Retinal pigment epithelial cell (primary cell): ENCODE measurements around the gene NUCKS1.

Experiments
- DNase-seq: peaks from one replicate; pipeline ENCODE4 v3.0.0-alpha.2; 2010; ENCODE audit warnings: low read depth
- H3K4me3 ChIP-seq: 2 replicates; pipeline ENCODE4 v1.5.1; 2011; ENCODE audit warnings: mild to moderate bottlenecking, low read length, control low read depth, moderate library complexity
- TF ChIP-seq, protein P1 (sequence below): conservative IDR thresholded peaks from 2 replicates; pipeline ENCODE4 v1.5.1; 2011; ENCODE audit warnings: low read depth, low read length, control low read depth, inconsistent platforms

NUCKS1 gene

DNA sequence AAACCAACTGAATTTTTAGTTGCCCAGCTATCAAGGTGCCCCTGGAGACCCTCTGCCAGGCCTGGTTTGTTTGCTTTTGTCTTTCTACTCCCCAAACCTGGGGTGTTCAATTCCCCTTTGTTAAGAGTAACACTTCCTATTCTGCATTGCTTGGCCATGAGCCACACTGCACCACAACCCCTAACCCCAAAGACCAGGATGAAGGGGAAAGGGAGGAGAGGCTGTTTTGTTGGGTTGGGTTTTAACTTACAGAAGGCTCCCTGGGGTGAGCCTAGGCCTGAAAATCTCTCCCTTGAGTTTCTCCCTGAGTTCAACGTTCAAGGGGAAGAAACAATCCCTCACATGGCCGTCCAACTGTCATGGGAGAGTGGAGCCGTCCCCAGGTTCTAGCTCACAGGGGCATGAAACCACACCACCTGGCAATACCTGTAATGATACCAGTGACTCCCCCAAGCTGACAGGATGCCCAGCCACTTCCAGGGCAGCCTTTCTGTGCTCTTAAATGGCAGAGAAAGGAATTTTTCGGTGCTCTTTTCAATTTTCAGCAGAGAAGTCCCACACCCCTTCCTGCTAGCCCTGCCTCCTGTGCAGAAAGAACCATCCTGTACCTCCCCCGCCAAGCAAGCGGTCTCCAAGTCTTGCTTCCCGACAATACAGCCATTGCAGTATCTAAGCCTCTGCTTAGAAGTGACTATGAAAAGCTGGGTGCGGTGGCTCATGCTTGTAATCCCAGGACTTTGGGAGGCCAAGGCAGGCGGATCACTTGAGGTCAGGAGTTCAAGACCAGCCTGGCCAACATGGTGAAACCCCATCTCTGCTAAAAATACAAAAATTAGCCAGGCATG lies 84.6 kb downstream of the NUCKS1 start:
- no peak for DNase-seq
- H3K4me3 ChIP-seq, result no peak overlapping the region
- TF ChIP-seq, protein P1, sequence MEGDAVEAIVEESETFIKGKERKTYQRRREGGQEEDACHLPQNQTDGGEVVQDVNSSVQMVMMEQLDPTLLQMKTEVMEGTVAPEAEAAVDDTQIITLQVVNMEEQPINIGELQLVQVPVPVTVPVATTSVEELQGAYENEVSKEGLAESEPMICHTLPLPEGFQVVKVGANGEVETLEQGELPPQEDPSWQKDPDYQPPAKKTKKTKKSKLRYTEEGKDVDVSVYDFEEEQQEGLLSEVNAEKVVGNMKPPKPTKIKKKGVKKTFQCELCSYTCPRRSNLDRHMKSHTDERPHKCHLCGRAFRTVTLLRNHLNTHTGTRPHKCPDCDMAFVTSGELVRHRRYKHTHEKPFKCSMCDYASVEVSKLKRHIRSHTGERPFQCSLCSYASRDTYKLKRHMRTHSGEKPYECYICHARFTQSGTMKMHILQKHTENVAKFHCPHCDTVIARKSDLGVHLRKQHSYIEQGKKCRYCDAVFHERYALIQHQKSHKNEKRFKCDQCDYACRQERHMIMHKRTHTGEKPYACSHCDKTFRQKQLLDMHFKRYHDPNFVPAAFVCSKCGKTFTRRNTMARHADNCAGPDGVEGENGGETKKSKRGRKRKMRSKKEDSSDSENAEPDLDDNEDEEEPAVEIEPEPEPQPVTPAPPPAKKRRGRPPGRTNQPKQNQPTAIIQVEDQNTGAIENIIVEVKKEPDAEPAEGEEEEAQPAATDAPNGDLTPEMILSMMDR, result no peak

DNA sequence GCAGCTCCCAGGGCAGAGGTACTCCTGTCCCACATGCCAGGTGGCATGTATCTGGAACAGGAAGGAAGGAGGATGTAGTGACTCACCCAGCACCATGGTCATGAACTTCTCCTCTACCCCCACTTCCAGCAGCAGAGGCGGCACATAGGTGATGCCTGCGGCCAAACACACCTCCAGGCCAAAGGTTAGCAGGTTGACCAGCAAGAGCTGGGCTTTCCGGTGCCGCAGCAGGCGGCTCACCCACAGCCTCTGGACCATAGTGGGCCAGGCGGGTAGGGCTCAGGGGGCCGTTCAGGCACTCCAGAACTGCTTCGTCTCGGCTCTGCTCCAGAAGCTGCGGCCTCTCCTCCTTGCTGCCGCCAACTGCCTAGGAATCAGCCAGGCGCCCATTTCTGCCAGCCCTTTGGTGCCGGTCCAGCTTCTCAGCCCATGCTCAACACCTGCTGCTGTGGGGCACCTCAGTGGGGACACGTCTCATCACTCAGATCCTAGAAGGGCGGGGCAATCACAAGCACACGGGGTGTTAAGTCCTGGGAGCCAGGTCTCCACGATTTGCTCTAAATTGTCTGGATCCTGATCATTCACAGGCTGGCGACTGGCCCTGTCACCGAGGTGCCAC lies 85.5 kb downstream of the NUCKS1 start:
- TF ChIP-seq, protein P1, result no peak
- no peak for DNase-seq
- H3K4me3 ChIP-seq, result no peak overlapping the region

DNA sequence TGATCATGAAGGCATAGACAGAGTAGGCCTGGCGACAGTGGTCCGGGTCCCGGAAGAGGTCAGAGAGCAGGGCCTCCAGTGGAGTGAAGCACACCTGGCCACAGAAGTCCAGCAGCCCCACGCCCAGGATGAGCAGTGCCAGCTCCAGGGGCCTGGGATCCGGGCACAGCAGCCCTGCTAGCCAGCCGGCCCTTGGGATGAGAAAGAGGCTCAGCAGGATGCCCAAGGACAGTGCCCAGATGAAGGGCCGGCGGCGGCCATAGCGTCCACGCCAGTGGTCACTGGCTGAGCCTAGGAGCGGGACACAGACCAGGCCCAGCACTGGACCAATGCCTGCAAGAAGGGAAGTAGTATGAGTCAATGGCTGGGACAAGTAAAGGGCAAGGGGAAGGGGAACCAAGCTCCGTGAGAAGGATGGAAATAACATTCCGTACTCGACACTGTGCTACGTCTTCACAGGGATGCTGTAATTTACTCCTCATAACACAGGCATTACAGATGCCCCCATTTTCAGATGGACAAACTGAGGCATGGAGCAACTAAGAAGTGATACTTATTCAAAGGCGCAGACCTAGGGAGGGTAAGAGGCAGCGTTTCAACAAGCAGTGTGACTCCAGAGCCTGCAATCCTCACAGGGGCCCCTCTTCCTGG lies 86.6 kb downstream of the NUCKS1 start:
- no peak for DNase-seq
- no peak overlapping the region for H3K4me3 ChIP-seq
- TF ChIP-seq, protein P1, result no peak
